OCI-LY1 (cell line): ENCODE data around the gene SMPD3.

Source experiments
- CTCF ChIP-seq: fragments of 200-600 bp; sonication (generic), shearing (Covaris generic); IDR thresholded peaks from 2 replicates; pipeline ENCODE4 v1.5.1; 2017; ENCODE audit warnings: mild to moderate bottlenecking, antibody characterized with exemption, low read length, moderate library complexity, mixed read lengths
- EZH2 ChIP-seq: fragments of 200-600 bp; sonication (generic), shearing (Covaris generic); IDR thresholded peaks from 2 replicates; pipeline ENCODE4 v1.8.0; 2017; ENCODE audit warnings: borderline replicate concordance, mixed run types, mild to moderate bottlenecking, antibody characterized with exemption, low read length, moderate library complexity, mixed read lengths

- no peak for TF ChIP-seq EZH2
- no peak for TF ChIP-seq CTCF
Measured at GRCh38 chr16:68356919-68357286, 91.4 kb downstream of the SMPD3 start.
